ENCODE measurements around the gene HABP4. TPM values are rescaled to one million over a fixed set of nuclear protein-coding genes. Genes with fewer than 3 reads are reported as not detected.
"Not testable (repeated sequence)": the region's sequence is repeated elsewhere in the genome, so short reads cannot be mapped to it uniquely, and the experiment has no call there.

Gene HABP4
- total RNA-seq, 1 donor from 2014 or later, result 15.8 TPM

GRCh38 chr9:96501633-96502538 lies 51.9 kb downstream of the HABP4 start:
- TF ChIP-seq CTCF (IDR thresholded peaks at IDR 0.05), result no peak

DNA sequence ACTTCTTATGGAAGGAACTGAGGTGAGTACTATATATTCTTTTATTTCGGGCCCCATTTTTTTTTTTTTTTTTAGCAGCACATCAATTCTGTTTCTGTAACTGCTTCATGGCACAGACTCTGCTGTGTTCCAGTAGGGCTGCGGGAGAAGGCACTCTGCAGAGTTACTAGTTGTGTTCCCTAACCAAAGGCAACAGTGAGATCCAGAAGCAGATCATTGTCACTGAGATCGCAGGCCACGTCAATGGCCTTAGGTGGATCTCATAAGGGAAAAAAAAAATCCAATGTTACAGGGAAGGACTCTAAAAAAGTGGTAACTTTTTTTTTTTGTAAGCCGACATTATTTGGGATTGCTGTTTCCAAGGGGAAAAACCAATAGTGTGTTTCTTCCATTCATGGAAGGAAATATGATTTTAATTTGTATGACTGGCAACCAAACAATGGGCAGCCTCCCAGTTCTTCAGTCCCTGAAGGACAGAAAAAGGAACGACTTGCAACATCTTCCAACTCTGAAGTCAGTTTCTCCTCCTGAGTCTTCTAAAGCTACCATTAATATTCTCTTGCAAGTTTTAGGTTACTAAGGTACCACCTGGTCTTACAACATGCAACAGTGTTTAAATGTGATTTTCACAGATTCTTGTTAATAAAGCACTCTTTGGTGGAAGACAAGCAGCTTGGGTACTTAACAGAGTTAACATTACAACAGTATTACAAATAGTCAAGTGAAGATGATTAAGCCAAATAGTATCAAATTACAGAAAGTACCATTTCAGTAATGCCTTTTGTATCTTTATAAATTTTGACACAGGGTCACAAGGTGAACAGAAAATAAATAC lies 52.8 kb downstream of the HABP4 start:
- Mint-ChIP-seq H3K36me3 (ENCODE audit: unreplicated experiment) (peaks cover 9% of the 10 kb centered on the region), H3K9me3 (ENCODE audit: unreplicated experiment) (no peaks in the 10 kb centered on the region), H3K27me3 (ENCODE audit: unreplicated experiment) (no peaks in the 10 kb centered on the region), H3K4me1 (ENCODE audit: unreplicated experiment) (peaks cover 4% of the 10 kb centered on the region), H3K4me3 (ENCODE audit: unreplicated experiment) (no peak overlapping the region), H3K27ac (ENCODE audit: unreplicated experiment) (no peak overlapping the region)
- TF ChIP-seq CTCF (IDR thresholded peaks at IDR 0.05), result no peak
- DNase-seq (ENCODE audit: extremely low spot score, unreplicated experiment), result no peak

More at GRCh38 chr9:96501633-96502538, 51.9 kb downstream of the HABP4 start:
- Mint-ChIP-seq H3K36me3 (ENCODE audit: unreplicated experiment) (peaks cover 9% of the 10 kb centered on the region), H3K27me3 (ENCODE audit: unreplicated experiment) (no peaks in the 10 kb centered on the region), H3K9me3 (ENCODE audit: unreplicated experiment) (no peaks in the 10 kb centered on the region), H3K4me1 (ENCODE audit: unreplicated experiment) (peaks cover 4% of the 10 kb centered on the region), H3K27ac (ENCODE audit: unreplicated experiment) (no peak overlapping the region), H3K4me3 (ENCODE audit: unreplicated experiment) (no peak overlapping the region)
- DNase-seq (ENCODE audit: extremely low spot score, unreplicated experiment), result no peak

GRCh38 chr9:96503374-96503748 lies 53.4 kb downstream of the HABP4 start:
- not testable (repeated sequence) for H3K27ac Mint-ChIP-seq (ENCODE audit: unreplicated experiment); H3K27me3 Mint-ChIP-seq (ENCODE audit: unreplicated experiment); H3K9me3 Mint-ChIP-seq (ENCODE audit: unreplicated experiment); DNase-seq (ENCODE audit: extremely low spot score, unreplicated experiment); H3K4me3 Mint-ChIP-seq (ENCODE audit: unreplicated experiment); H3K36me3 Mint-ChIP-seq (ENCODE audit: unreplicated experiment); H3K4me1 Mint-ChIP-seq (ENCODE audit: unreplicated experiment)

GRCh38 chr9:96503918-96504317 lies 53.9 kb downstream of the HABP4 start:
- Mint-ChIP-seq H3K4me1 (ENCODE audit: unreplicated experiment) (peaks cover 4% of the 10 kb centered on the region), H3K4me3 (ENCODE audit: unreplicated experiment) (no peak overlapping the region), H3K36me3 (ENCODE audit: unreplicated experiment) (peaks cover 11% of the 10 kb centered on the region), H3K9me3 (ENCODE audit: unreplicated experiment) (no peaks in the 10 kb centered on the region), H3K27me3 (ENCODE audit: unreplicated experiment) (no peaks in the 10 kb centered on the region), H3K27ac (ENCODE audit: unreplicated experiment) (no peak overlapping the region)
- no peak for TF ChIP-seq CTCF (IDR thresholded peaks at IDR 0.05)
- no peak for DNase-seq (ENCODE audit: extremely low spot score, unreplicated experiment)

GRCh38 chr9:96505316-96505991 lies 55.5 kb downstream of the HABP4 start:
- DNase-seq (ENCODE audit: extremely low spot score, unreplicated experiment), result no peak
- H3K27ac Mint-ChIP-seq (ENCODE audit: unreplicated experiment), result no peak overlapping the region
- H3K36me3 Mint-ChIP-seq (ENCODE audit: unreplicated experiment), result peaks cover 20% of the 10 kb centered on the region
- H3K4me3 Mint-ChIP-seq (ENCODE audit: unreplicated experiment), result no peak overlapping the region
- no peak for TF ChIP-seq CTCF (IDR thresholded peaks at IDR 0.05)
- H3K27me3 Mint-ChIP-seq (ENCODE audit: unreplicated experiment), result no peaks in the 10 kb centered on the region
- no peaks in the 10 kb centered on the region for H3K9me3 Mint-ChIP-seq (ENCODE audit: unreplicated experiment)
- peaks cover 12% of the 10 kb centered on the region for H3K4me1 Mint-ChIP-seq (ENCODE audit: unreplicated experiment)

Measured in osteocyte (in vitro differentiated cells).